ENCODE measurements around the gene LURAP1L. TPM values are rescaled to one million over a fixed set of nuclear protein-coding genes. Genes with fewer than 3 reads are reported as not detected.

LURAP1L gene
- total RNA-seq, 2 donors from 2014 or later, result 0.24 to 1.3 TPM

GRCh38 chr9:12785260-12785770, 10.5 kb downstream of the LURAP1L start:
- no peak overlapping the region for H3K27ac Mint-ChIP-seq
- no peak overlapping the region for H3K4me3 Mint-ChIP-seq
- Histone ChIP-seq H3K27ac (ENCODE audit: low read depth, low read length) (no peak overlapping the region), H3K4me3 (ENCODE audit: low read length) (no peak overlapping the region), H3K9me3 (ENCODE audit: control insufficient read depth, low read length) (peaks cover 13% of the 10 kb centered on the region), H3K4me1 (ENCODE audit: control insufficient read depth, insufficient read depth, low read length) (no peaks in the 10 kb centered on the region), H3K9ac (ENCODE audit: extremely low read depth, low read length, poor library complexity, severe bottlenecking) (no peak overlapping the region), H3K27me3 (ENCODE audit: control insufficient read depth, insufficient read depth, low read length, poor library complexity, severe bottlenecking) (no peaks in the 10 kb centered on the region), H3K36me3 (ENCODE audit: control insufficient read depth, insufficient read depth, low read length) (no peaks in the 10 kb centered on the region)
- TF ChIP-seq CTCF (conservative IDR thresholded peaks at IDR 0.05), result no peak
- H3K27me3 Mint-ChIP-seq (ENCODE audit: insufficient read depth), result no peaks in the 10 kb centered on the region
- H3K9me3 Mint-ChIP-seq, result no peaks in the 10 kb centered on the region
- H3K36me3 Mint-ChIP-seq (ENCODE audit: low read depth), result no peaks in the 10 kb centered on the region
- DNase-seq, result no peak
- no peaks in the 10 kb centered on the region for H3K4me1 Mint-ChIP-seq
- WGBS, 2 experiments (ENCODE audit: insufficient coverage in 1 of 2, insufficient read length in 1 of 2), result 90 to 100% methylated on average over 1 to 2 of the region's 2 CpGs

GRCh38 chr9:12785941-12786340, 11.1 kb downstream of the LURAP1L start:
- Histone ChIP-seq H3K36me3 (ENCODE audit: control insufficient read depth, insufficient read depth, low read length) (no peaks in the 10 kb centered on the region), H3K27me3 (ENCODE audit: control insufficient read depth, insufficient read depth, low read length, poor library complexity, severe bottlenecking) (no peaks in the 10 kb centered on the region), H3K4me1 (ENCODE audit: control insufficient read depth, insufficient read depth, low read length) (no peaks in the 10 kb centered on the region), H3K9ac (ENCODE audit: extremely low read depth, low read length, poor library complexity, severe bottlenecking) (no peak overlapping the region), H3K27ac (ENCODE audit: low read depth, low read length) (no peak overlapping the region), H3K4me3 (ENCODE audit: low read length) (no peak overlapping the region), H3K9me3 (ENCODE audit: control insufficient read depth, low read length) (peaks cover 13% of the 10 kb centered on the region)
- DNase-seq, result no peak
- Mint-ChIP-seq H3K36me3 (ENCODE audit: low read depth) (no peaks in the 10 kb centered on the region), H3K27me3 (ENCODE audit: insufficient read depth) (no peaks in the 10 kb centered on the region), H3K4me3 (no peak overlapping the region), H3K27ac (no peak overlapping the region), H3K9me3 (no peaks in the 10 kb centered on the region), H3K4me1 (no peaks in the 10 kb centered on the region)
- TF ChIP-seq CTCF (conservative IDR thresholded peaks at IDR 0.05), result no peak

- Mint-ChIP-seq H3K9me3 (no peaks in the 10 kb centered on the region), H3K4me1 (no peaks in the 10 kb centered on the region), H3K27ac (no peak overlapping the region), H3K27me3 (ENCODE audit: insufficient read depth) (no peaks in the 10 kb centered on the region), H3K36me3 (ENCODE audit: low read depth) (no peaks in the 10 kb centered on the region), H3K4me3 (no peak overlapping the region)
- no peaks in the 10 kb centered on the region for H3K9me3 ChIP-seq (ENCODE audit: control insufficient read depth, low read length)
- H3K27me3 ChIP-seq (ENCODE audit: control insufficient read depth, insufficient read depth, low read length, poor library complexity, severe bottlenecking), result no peaks in the 10 kb centered on the region
- no peak for TF ChIP-seq CTCF (conservative IDR thresholded peaks at IDR 0.05)
- DNase-seq, result no peak
- no peak overlapping the region for H3K4me3 ChIP-seq (ENCODE audit: low read length)
- no peaks in the 10 kb centered on the region for H3K36me3 ChIP-seq (ENCODE audit: control insufficient read depth, insufficient read depth, low read length)
- no peak overlapping the region for H3K27ac ChIP-seq (ENCODE audit: low read depth, low read length)
- H3K4me1 ChIP-seq (ENCODE audit: control insufficient read depth, insufficient read depth, low read length), result no peaks in the 10 kb centered on the region
- H3K9ac ChIP-seq (ENCODE audit: extremely low read depth, low read length, poor library complexity, severe bottlenecking), result no peak overlapping the region
Measured at GRCh38 chr9:12790001-12790400, 15.2 kb downstream of the LURAP1L start.

Data from endodermal cell (in vitro differentiated cells).